GM12878 (cell line): ENCODE results near the gene RGS5. TPM values are rescaled to one million over a fixed set of nuclear protein-coding genes. Genes with fewer than 3 reads are reported as not detected.

ENCODE experiments used
- ATAC-seq: fragments of 200-7000 bp; cut with Tn5 transposase; 3 replicates; pipeline ENCODE4 v1.9.1; 2020; ENCODE audit warnings: mild to moderate bottlenecking, moderate library complexity
- BruUV-seq: library from RNA; stranded (reverse); fragments of 400-500 nt; replicated peaks from 2 replicates; lab custom pipeline; 2021; lab: Mats Ljungman, UMichigan
- CTCF ChIA-PET: fragments of 300-600 bp; sonication (Branson Sonifier 250); formaldehyde crosslinking; extraction: SDS; loops from one replicate; lab custom pipeline; 2021; ENCODE audit warnings: inconsistent platforms; lab: Yijun Ruan, JAX
- POLR2A ChIA-PET: fragments of 350-600 bp; formaldehyde crosslinking; extraction: SDS; loops from one replicate; lab custom pipeline; 2021; ENCODE audit warnings: inconsistent platforms; lab: Charles Lee
- RAD21 ChIA-PET: fragments of 300-600 bp; sonication (Branson Sonifier 250); formaldehyde crosslinking; loops from one replicate; lab custom pipeline; 2023; ENCODE audit warnings: antibody characterized with exemption; ENCODE audit not compliant: unreplicated experiment; lab: Charles Lee
- SMC1A ChIA-PET: fragments of 300-600 bp; sonication (Branson Sonifier 250); formaldehyde crosslinking; loops from one replicate; lab custom pipeline; 2023; ENCODE audit not compliant: unreplicated experiment, uncharacterized antibody; lab: Charles Lee
- DNase-seq: peaks from one replicate; pipeline ENCODE4 v3.0.0-alpha.2; 2011; ENCODE audit warnings: low read depth, low spot score
- FAIRE-seq: peaks from 3 replicates; lab custom pipeline; 2011; peaks lifted over from hg19 to GRCh38; lab: Jason Lieb, UNC
- H2AFZ ChIP-seq: 2 replicates; pipeline ENCODE4 v1.6.0; 2011; ENCODE audit warnings: low read depth, low read length, control low read depth; ENCODE audit not compliant: control insufficient read depth
- H3K27ac ChIP-seq: 2 replicates; pipeline ENCODE4 v1.5.1; 2011; ENCODE audit warnings: control low read depth; ENCODE audit not compliant: control insufficient read depth, insufficient read depth
- H3K27me3 ChIP-seq, 2 experiments: replicated peaks in 1 of 2; 2 replicates each; pipeline versions ENCODE4 v1.6.0 to v1.6.1; 2011; ENCODE audit warnings: low read length in 1 of 2; ENCODE audit not compliant: control insufficient read depth in 2 of 2, insufficient read depth in 2 of 2
- H3K36me3 ChIP-seq, 2 experiments: 2 replicates each; pipeline ENCODE4 v1.5.1; 2011; ENCODE audit warnings: low read length in 1 of 2; ENCODE audit not compliant: control insufficient read depth in 2 of 2, insufficient read depth in 2 of 2
- H3K4me1 ChIP-seq: 2 replicates; pipeline ENCODE4 v1.6.1; 2011; ENCODE audit warnings: mild to moderate bottlenecking, low read length, moderate library complexity, mixed read lengths; ENCODE audit not compliant: control insufficient read depth, insufficient read depth
- H3K4me2 ChIP-seq: 2 replicates; pipeline ENCODE4 v1.6.0; 2011; ENCODE audit warnings: control low read depth; ENCODE audit not compliant: control insufficient read depth, insufficient read depth
- H3K4me3 ChIP-seq: fragments of 200-600 bp; sonication (generic); 2 replicates; pipeline ENCODE4 v1.5.1; 2016
- H3K79me2 ChIP-seq: 2 replicates; pipeline ENCODE4 v1.6.0; 2011; ENCODE audit warnings: low read length; ENCODE audit not compliant: control insufficient read depth, insufficient read depth
- H3K9ac ChIP-seq: 2 replicates; pipeline ENCODE4 v1.8.0; 2011; ENCODE audit warnings: low read length, control low read depth, mixed read lengths; ENCODE audit not compliant: control insufficient read depth, insufficient read depth
- H3K9me3 ChIP-seq: replicated peaks from 3 replicates; pipeline ENCODE4 v1.5.1; 2011; ENCODE audit warnings: mild to moderate bottlenecking, low read length; ENCODE audit not compliant: control insufficient read depth, insufficient read depth
- H4K20me1 ChIP-seq: 2 replicates; pipeline ENCODE4 v1.6.0; 2011; ENCODE audit not compliant: control insufficient read depth, insufficient read depth
- ASH2L ChIP-seq: fragments of 300-600, 200-600 bp; sonication (generic); IDR thresholded peaks from 2 replicates; pipeline ENCODE4 v1.6.1; 2017; ENCODE audit warnings: low read depth, mild to moderate bottlenecking, borderline replicate concordance
- FOXM1 ChIP-seq: IDR thresholded peaks from 2 replicates; pipeline ENCODE4 v1.6.1; 2012; ENCODE audit warnings: low read depth, mild to moderate bottlenecking, inconsistent platforms, low read length, moderate library complexity
- IKZF1 ChIP-seq: fragments of 450-650 bp; conservative IDR thresholded peaks from 2 replicates; pipeline ENCODE4 v1.6.1; 2017; ENCODE audit warnings: antibody characterized with exemption, mild to moderate bottlenecking
- JUND ChIP-seq: IDR thresholded peaks from 2 replicates; pipeline ENCODE4 v1.6.1; 2012; ENCODE audit warnings: low read depth, mild to moderate bottlenecking, low read length, improper control_type of control experiment, moderate library complexity
- MAX ChIP-seq: IDR thresholded peaks from 2 replicates; pipeline ENCODE4 v1.6.1; 2012; ENCODE audit warnings: low read depth, low read length, improper control_type of control experiment
- NFIC ChIP-seq: IDR thresholded peaks from 2 replicates; pipeline ENCODE4 v1.6.1; 2012; ENCODE audit warnings: low read depth, mild to moderate bottlenecking, inconsistent platforms, low read length, moderate library complexity
- NFXL1 ChIP-seq: fragments of 450-650 bp; IDR thresholded peaks from 2 replicates; pipeline ENCODE4 v1.6.1; 2017; ENCODE audit warnings: antibody characterized with exemption, mild to moderate bottlenecking, borderline replicate concordance
- NR2C1 ChIP-seq: fragments of 450-650 bp; IDR thresholded peaks from 2 replicates; pipeline ENCODE4 v1.6.1; 2017; ENCODE audit warnings: antibody characterized with exemption, mild to moderate bottlenecking, moderate library complexity
- POLR2AphosphoS5 ChIP-seq: IDR thresholded peaks from 2 replicates; pipeline ENCODE4 v1.6.1; 2011; ENCODE audit warnings: mild to moderate bottlenecking, low read length, inconsistent platforms
- RELA ChIP-seq: fragments of 450-650 bp; IDR thresholded peaks from 2 replicates; pipeline ENCODE4 v1.8.0; 2014; ENCODE audit warnings: borderline replicate concordance; ENCODE audit not compliant: partially characterized antibody
- SMC3 ChIP-seq: IDR thresholded peaks from 2 replicates; pipeline ENCODE4 v1.6.1; 2011; ENCODE audit warnings: low read length, improper control_type of control experiment, borderline replicate concordance
- SUPT20H ChIP-seq: IDR thresholded peaks from 2 replicates; pipeline ENCODE4 v1.6.1; 2011; ENCODE audit warnings: low read depth, mild to moderate bottlenecking, low read length, moderate library complexity, borderline replicate concordance; ENCODE audit not compliant: control insufficient read depth
- USF2 ChIP-seq: IDR thresholded peaks from 2 replicates; pipeline ENCODE4 v1.6.1; 2011; ENCODE audit warnings: low read depth, low read length, improper control_type of control experiment, borderline replicate concordance
- YY1 ChIP-seq: IDR thresholded peaks from 2 replicates; pipeline ENCODE4 v1.6.1; 2011; ENCODE audit warnings: low read depth, mild to moderate bottlenecking, low read length
- WGBS: methylation state at CpG from one replicate; pipeline ENCODE4 v1.1.6; 2016; ENCODE audit warnings: low lambda C conversion rate; ENCODE audit not compliant: insufficient replicate concordance, insufficient coverage; ENCODE audit errors: missing lambda C conversion rate; 5-methylcytosine and 5-hydroxymethylcytosine counted together
- in situ Hi-C: fragments of 300-500 bp; cut with MboI; formaldehyde crosslinking; loops from 9 replicates; pipeline ENCODE4 v1.14.3; 2018; ENCODE audit warnings: mixed read lengths
- intact Hi-C: fragments of 100-400 bp; cut with micrococcal nuclease; formaldehyde crosslinking; loops from one replicate; pipeline ENCODE4 v1.14.2; 2022; ENCODE audit not compliant: unreplicated experiment
- polyA plus RNA-seq, 11 experiments: library from polyadenylated mRNA; depleted of rRNA in 4 of 11; unstranded in 6 of 11; stranded (reverse) in 5 of 11; fragments of >200 nt; fragmentation: Nextera tagmentation in 4 of 11; fragmentation: Illumina TruSeq in 1 of 11; extraction: Ambion mirVana in 4 of 11; extraction: Trizol in 1 of 11; gene quantifications; 1 replicate in 1 of 11; 2 replicates in 10 of 11; pipeline versions ENCODE4 v1.2.1 to v1.2.3, GENCODE V29; 2011 to 2016; ENCODE audit warnings: inconsistent platforms in 2 of 11, missing spikeins in 2 of 11, low read depth in 1 of 11
- total RNA-seq, 4 experiments: library from RNA; depleted of rRNA in 3 of 4; stranded (reverse); fragments of >200 nt in 3 of 4; fragmentation: Illumina TruSeq in 1 of 4; extraction: Trizol in 1 of 4; gene quantifications; 2 replicates each; pipeline versions ENCODE4 v1.2.1 to v1.2.3, GENCODE V29; 2013 to 2021

The RGS5 gene
- total and polyA plus RNA-seq, 10 of the 15 experiments (the other 5 are each of a cell fraction or from before 2014, with no cell fraction given) = 0.63 to 7.4 (median 2.8) TPM

GRCh38 chr1:163176797-163177196 lies 25.9 kb downstream of the RGS5 start:
- H3K9me3 ChIP-seq = no peaks in the 10 kb centered on the region
- BruUV-seq = no TSS peak
- RAD21 ChIA-PET = interaction anchor here (1.8 kb wide), 1 partner anchor 139 kb away, joined by 9 read pairs; no protein-coding TSS in a partner anchor
- no peaks in the 10 kb centered on the region for H3K4me1 ChIP-seq
- H3K27me3 ChIP-seq = no peaks in the 10 kb centered on the region
- WGBS = 46% methylated on average over 4 of the region's 4 CpGs
- H4K20me1 ChIP-seq = no peaks in the 10 kb centered on the region
- FAIRE-seq (no peak), ATAC-seq (no peak), DNase-seq (no peak)
- no peak overlapping the region for H3K27ac ChIP-seq
- POLR2A ChIA-PET = no interaction called here
- H3K36me3 ChIP-seq = no peaks in the 10 kb centered on the region
- H3K9ac ChIP-seq = no peak overlapping the region
- in situ Hi-C loops (loop anchor here (10.0 kb wide), 1 partner anchor 322 kb away; no protein-coding TSS in a partner anchor), intact Hi-C loops (no loop called here)
- H3K4me3 ChIP-seq = no peak overlapping the region
- H3K4me2 ChIP-seq = no peak overlapping the region
- no peaks in the 10 kb centered on the region for H3K79me2 ChIP-seq
- no peak overlapping the region for H2AFZ ChIP-seq
- no peak for TF ChIP-seq NR2C1
- no peak for TF ChIP-seq NFIC
- no peak for TF ChIP-seq JUND
- SMC1A ChIA-PET = interaction anchor here (4.8 kb wide), 1 partner anchor 138 kb away, joined by 27 read pairs; no protein-coding TSS in a partner anchor
- CTCF ChIA-PET = interaction anchor here (0.9 to 4.0 kb wide), 7 partner anchors 19 to 330 kb away, joined by 3 to 27 read pairs (median 13); no protein-coding TSS in a partner anchor

- WGBS = 33% methylated on average over 18 of the region's 18 CpGs
- H3K27ac ChIP-seq = no peak overlapping the region
- H3K79me2 ChIP-seq = no peaks in the 10 kb centered on the region
- no peaks in the 10 kb centered on the region for H3K27me3 ChIP-seq
- no peak overlapping the region for H3K4me2 ChIP-seq
- POLR2A ChIA-PET = no interaction called here
- no peak for DNase-seq
- H3K9me3 ChIP-seq = no peaks in the 10 kb centered on the region
- H3K9ac ChIP-seq = no peak overlapping the region
- in situ Hi-C loops (loop anchor here (10.0 kb wide), 1 partner anchor 320 kb away; no protein-coding TSS in a partner anchor), intact Hi-C loops (loop anchor here (1.0 to 2.0 kb wide), 4 partner anchors 104 to 326 kb away; no protein-coding TSS in a partner anchor)
- peak; percentile 76 for ATAC-seq
- H3K36me3 ChIP-seq = no peaks in the 10 kb centered on the region
- no peak overlapping the region for H3K4me3 ChIP-seq
- H2AFZ ChIP-seq = no peak overlapping the region
- H4K20me1 ChIP-seq = no peaks in the 10 kb centered on the region
- SMC1A ChIA-PET = interaction anchor here (0.7 to 4.8 kb wide), 6 partner anchors 104 to 326 kb away, joined by 3 to 27 read pairs (median 4); no protein-coding TSS in a partner anchor
- no peaks in the 10 kb centered on the region for H3K4me1 ChIP-seq
- RAD21 ChIA-PET = interaction anchor here (1.2 kb wide), 1 partner anchor 297 kb away, joined by 3 read pairs; no protein-coding TSS in a partner anchor
- BruUV-seq = no TSS peak
- FAIRE-seq = peak; percentile 76
- CTCF ChIA-PET = interaction anchor here (0.5 to 4.0 kb wide), 22 partner anchors 9 to 1118 kb away, joined by 3 to 23 read pairs (median 4); partner anchors contain the start of gene RGS4
- TF ChIP-seq SUPT20H = no peak
- TF ChIP-seq IKZF1 = no peak
- TF ChIP-seq FOXM1 = no peak
- TF ChIP-seq USF2 = no peak
- TF ChIP-seq RELA = no peak
- TF ChIP-seq ASH2L = no peak
- no peak for TF ChIP-seq POLR2AphosphoS5
- TF ChIP-seq NFXL1 = no peak
- TF ChIP-seq MAX = no peak
- TF ChIP-seq SMC3 = peak; percentile 73
- TF ChIP-seq YY1 = 0 out of 2 replicates have a peak, but pooled peaks have one; percentile 35
These were observed 27.9 kb downstream of the RGS5 start for GRCh38 chr1:163174524-163175437.
